Spinal cord (tissue), 10 donors: ENCODE measurements around the gene TSPAN32. TPM values are rescaled to one million over a fixed set of nuclear protein-coding genes. Genes with fewer than 3 reads are reported as not detected.
"Not testable (repeated sequence)": the region's sequence is repeated elsewhere in the genome, so short reads cannot be mapped to it uniquely, and the experiment has no call there.

Experiments
- DNase-seq, 6 donors: peaks; one replicate each; pipeline versions ENCODE4 v3.0.0 to v3.0.0-alpha.2; 2013 to 2015; ENCODE audit warnings: low spot score in 6 of 6, low read depth in 4 of 6
- H3K27ac ChIP-seq: one replicate; pipeline ENCODE4 v1.5.1; 2013; ENCODE audit warnings: low read depth, low read length, control low read depth
- H3K27me3 ChIP-seq: one replicate; pipeline ENCODE4 v1.6.1; 2013; ENCODE audit warnings: low read length; ENCODE audit not compliant: control insufficient read depth, insufficient read depth
- H3K36me3 ChIP-seq: one replicate; pipeline ENCODE4 v1.6.1; 2013; ENCODE audit warnings: low read length; ENCODE audit not compliant: control insufficient read depth, insufficient read depth
- H3K4me1 ChIP-seq: one replicate; pipeline ENCODE4 v1.6.1; 2013; ENCODE audit warnings: low read length; ENCODE audit not compliant: control insufficient read depth, insufficient read depth
- H3K4me3 ChIP-seq: one replicate; pipeline ENCODE4 v1.5.1; 2013; ENCODE audit warnings: low read depth, low read length, control low read depth
- H3K9me3 ChIP-seq: one replicate; pipeline ENCODE4 v1.6.1; 2013; ENCODE audit warnings: low read length; ENCODE audit not compliant: control insufficient read depth, insufficient read depth
- WGBS: methylation state at CpG from one replicate; pipeline ENCODE4 v1.1.5; 2013; ENCODE audit warnings: missing lambda C conversion rate; ENCODE audit not compliant: insufficient coverage; 5-methylcytosine and 5-hydroxymethylcytosine counted together
- polyA plus RNA-seq, 2 donors: library from polyadenylated mRNA; unstranded; fragments of 120-200 nt; gene quantifications; one replicate each; pipeline ENCODE4 v1.2.1, GENCODE V29; 2013; ENCODE audit not compliant: insufficient read length in 2 of 2
- total RNA-seq, 2 donors: library from RNA; depleted of rRNA in 1 of 2; stranded (reverse); fragments of 120-200 nt in 1 of 2; fragments of >200 nt in 1 of 2; gene quantifications; one replicate each; pipeline versions ENCODE4 v1.2.3 to v1.2.4, GENCODE V29; 2013 to 2014
- donor health status: healthy.

The TSPAN32 gene
- total and polyA plus RNA-seq, 4 donors = 0.90 to 2.8 (median 2.1) TPM

DNA sequence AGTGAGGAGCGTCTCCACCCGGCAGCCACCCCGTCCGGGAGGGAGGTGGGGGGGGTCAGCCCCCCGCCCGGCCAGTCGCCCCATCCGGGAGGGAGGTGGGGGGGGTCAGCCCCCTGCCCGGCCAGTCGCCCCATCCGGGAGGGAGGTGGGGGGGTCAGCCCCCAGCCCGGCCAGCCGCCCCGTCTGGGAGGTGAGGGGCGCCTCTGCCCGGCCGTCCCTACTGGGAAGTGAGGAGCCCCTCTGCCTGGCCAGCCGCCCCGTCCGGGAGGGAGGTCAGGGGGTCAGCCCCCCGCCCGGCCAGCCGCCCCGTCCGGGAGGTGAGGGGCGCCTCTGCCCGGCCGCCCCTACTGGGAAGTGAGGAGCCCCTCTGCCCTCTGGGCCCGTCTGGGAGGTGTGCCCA is 30.8 kb downstream of the TSPAN32 start:
- not testable (repeated sequence) for H3K36me3 ChIP-seq, H3K4me1 ChIP-seq, DNase-seq, H3K27me3 ChIP-seq, H3K4me3 ChIP-seq, H3K9me3 ChIP-seq, H3K27ac ChIP-seq
- WGBS = 100% methylated on average over 8 of the region's 29 CpGs

DNA sequence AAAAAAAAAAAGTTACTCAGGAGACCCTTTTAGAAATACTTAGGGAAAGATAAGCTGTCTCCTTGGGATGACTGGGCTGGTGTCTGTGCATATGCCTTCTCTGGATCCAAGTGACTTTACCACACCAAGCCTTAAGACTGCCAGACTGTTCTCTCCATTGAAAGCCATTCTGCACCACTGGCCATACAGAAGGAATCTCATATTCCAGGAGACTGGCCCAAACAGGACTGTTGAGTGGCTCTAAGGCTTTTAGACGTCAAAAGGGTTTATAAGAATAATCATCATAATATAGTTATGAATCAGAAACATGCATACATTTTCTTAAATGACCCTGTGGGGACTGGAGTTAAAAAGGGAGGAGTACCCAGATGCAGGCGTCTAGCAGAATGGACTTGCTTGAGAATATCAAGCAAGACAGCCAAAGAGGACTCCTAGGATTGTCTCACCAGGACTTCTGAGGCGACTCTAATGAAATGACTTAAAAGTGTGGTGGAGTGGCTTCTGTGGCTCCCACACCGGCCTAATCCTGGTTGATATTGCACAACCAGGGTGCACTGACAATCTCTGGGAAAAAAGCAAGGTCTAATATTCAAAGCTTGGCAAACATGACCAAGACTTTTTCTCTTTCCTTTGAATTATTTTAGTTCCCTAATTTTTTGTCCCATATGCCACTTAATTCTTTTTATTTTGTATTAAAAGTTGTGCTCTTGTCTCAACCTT is 31.8 kb downstream of the TSPAN32 start:
- H3K36me3 ChIP-seq, H3K9me3 ChIP-seq, H3K4me3 ChIP-seq, DNase-seq, H3K27ac ChIP-seq, H3K4me1 ChIP-seq, H3K27me3 ChIP-seq: not testable (repeated sequence)
- no CpG with 5 or more reads among the region's 4 CpGs for WGBS

DNA sequence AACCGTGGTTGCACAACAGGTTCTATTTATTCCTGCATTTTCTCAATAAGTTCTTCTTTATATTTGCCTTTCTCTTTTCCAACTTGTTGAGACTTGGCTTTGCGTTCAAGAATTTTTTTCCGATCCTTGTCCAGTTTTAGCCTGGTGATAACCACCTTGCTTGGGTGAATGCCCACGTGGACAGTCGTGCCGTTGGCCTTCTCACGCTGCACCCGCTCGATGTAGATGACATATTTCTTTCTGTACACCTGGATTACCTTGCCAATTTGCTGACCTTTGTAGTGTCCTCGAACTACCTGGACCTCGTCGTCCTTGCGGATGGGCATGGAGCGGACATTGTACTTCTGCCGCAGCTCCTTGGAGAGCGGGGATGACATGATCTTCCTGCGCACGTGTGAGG is 33.5 kb downstream of the TSPAN32 start:
- not testable (repeated sequence) for DNase-seq, H3K36me3 ChIP-seq, H3K9me3 ChIP-seq, H3K4me1 ChIP-seq, H3K4me3 ChIP-seq, H3K27ac ChIP-seq, H3K27me3 ChIP-seq
- WGBS = 91% methylated on average over 14 of the region's 18 CpGs

DNA sequence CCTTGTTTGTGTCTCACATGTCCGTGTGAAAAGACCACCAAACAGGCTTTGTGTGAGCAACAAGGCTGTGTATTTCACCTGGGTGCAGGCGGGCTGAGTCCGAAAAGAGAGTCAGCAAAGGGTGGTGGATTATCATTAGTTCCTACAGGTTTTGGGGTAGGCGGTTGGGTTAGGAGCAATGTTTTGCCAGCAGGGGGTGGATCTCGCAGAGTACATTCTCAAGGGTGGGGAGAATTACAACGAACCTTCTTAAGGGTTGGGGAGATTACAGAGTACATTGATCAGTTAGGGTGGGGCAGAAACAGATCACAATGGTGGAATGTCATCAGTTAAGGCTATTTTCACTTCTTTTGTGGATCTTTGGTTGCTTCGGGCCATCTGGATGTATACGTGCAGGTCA is 36.9 kb downstream of the TSPAN32 start:
- H3K9me3 ChIP-seq, H3K27me3 ChIP-seq, H3K4me3 ChIP-seq, H3K27ac ChIP-seq, H3K4me1 ChIP-seq, DNase-seq, H3K36me3 ChIP-seq: not testable (repeated sequence)
- 86% methylated on average over 6 of the region's 8 CpGs for WGBS

DNA sequence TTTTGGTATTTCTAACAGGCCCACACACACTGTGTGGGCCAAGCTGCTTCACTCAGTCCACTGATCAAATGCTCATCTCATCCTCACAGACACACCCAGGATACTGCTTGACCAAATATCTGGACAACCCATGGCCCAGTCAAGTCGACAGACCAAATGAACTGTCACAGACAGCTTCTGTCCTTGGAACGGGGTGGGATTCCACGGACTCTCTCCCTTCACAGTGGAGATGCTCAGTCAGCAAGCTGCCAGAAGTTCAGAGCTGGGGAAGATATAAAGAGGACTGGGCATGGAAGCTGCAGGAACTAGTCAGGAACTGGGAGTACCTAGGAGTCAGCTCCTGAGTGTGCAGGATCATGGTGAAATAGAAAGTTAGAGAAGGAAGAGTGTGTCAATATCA is 40.7 kb downstream of the TSPAN32 start:
- no peak for DNase-seq
- Histone ChIP-seq H3K27me3 (no peaks in the 10 kb centered on the region), H3K27ac (no peak overlapping the region), H3K4me1 (peaks cover 4% of the 10 kb centered on the region), H3K36me3 (no peaks in the 10 kb centered on the region), H3K9me3 (peaks cover 2% of the 10 kb centered on the region), H3K4me3 (no peak overlapping the region)
- 85% methylated on average over 3 of the region's 3 CpGs for WGBS

DNA sequence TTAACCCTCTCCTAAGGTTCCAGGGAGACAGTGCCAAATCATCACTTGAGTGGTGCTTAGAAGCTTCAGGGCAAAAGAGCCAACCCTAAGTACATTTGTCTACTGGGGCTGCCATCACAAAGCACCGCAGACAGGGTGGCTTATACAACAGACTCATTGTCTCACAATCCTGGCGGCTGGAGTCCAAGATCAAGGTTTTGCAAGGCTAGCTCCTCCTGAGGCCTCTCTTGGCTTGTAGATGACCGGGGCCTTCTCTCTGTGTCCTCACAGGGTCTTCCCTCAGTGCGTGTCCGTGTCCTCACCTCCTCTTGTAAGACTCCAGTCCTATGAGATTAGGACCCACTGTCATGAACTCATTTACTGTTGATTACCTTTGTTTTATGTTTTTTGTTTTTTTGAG is 41.2 kb downstream of the TSPAN32 start:
- no peaks in the 10 kb centered on the region for H3K36me3 ChIP-seq
- no peak overlapping the region for H3K4me3 ChIP-seq
- peaks cover 4% of the 10 kb centered on the region for H3K4me1 ChIP-seq
- DNase-seq = no peak
- H3K27ac ChIP-seq = no peak overlapping the region
- H3K27me3 ChIP-seq = no peaks in the 10 kb centered on the region
- 75% methylated on average over 3 of the region's 5 CpGs for WGBS
- H3K9me3 ChIP-seq = peaks cover 2% of the 10 kb centered on the region

DNA sequence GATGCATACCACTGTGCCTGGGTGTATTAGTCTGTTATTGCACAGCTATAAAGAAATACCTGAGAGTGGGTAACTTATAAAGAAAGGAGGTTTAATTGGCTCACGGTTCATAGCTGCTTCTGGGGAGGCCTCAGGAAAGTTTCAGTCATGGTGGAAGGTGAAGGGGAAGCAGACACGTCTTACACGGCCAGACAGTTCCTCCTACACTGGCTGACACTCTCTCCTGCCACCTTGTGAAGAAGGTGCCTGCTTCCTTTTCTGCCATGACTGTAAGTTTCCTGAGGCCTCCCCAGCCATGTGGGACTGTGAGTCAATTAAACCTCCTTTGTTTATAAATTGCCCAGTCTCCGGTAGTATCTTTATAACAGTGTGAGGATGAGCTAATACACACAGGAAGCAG is 41.7 kb downstream of the TSPAN32 start:
- Histone ChIP-seq H3K4me1 (peaks cover 4% of the 10 kb centered on the region), H3K4me3 (no peak overlapping the region), H3K27me3 (no peaks in the 10 kb centered on the region), H3K27ac (no peak overlapping the region), H3K9me3 (peaks cover 2% of the 10 kb centered on the region), H3K36me3 (no peaks in the 10 kb centered on the region)
- 100% methylated on average over 1 of the region's 4 CpGs for WGBS
- DNase-seq = no peak

DNA sequence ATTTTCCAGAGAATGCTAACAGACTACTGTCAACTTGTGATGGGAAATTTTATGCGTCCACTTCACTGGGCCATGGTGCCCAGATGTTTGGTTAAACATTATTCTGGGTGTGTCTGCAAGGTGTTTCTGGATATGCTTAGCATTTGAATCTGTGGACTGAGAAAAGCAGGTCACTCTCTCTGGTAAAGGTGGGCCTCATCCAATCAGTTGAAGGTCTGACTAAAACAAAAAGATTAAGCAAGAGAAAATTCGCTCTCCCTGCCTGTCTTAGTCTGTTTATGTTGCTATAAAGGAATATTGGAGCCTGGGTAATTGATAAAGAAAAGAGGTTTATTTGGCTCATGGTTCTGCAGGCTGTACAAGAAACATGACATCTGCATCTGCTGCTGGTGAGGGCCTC is 43.2 kb downstream of the TSPAN32 start:
- peaks cover 4% of the 10 kb centered on the region for H3K4me1 ChIP-seq
- no peak overlapping the region for H3K27ac ChIP-seq
- H3K27me3 ChIP-seq = no peaks in the 10 kb centered on the region
- no peak for DNase-seq
- H3K9me3 ChIP-seq = peaks cover 6% of the 10 kb centered on the region
- 100% methylated on average over 2 of the region's 2 CpGs for WGBS
- no peaks in the 10 kb centered on the region for H3K36me3 ChIP-seq
- H3K4me3 ChIP-seq = no peak overlapping the region

DNA sequence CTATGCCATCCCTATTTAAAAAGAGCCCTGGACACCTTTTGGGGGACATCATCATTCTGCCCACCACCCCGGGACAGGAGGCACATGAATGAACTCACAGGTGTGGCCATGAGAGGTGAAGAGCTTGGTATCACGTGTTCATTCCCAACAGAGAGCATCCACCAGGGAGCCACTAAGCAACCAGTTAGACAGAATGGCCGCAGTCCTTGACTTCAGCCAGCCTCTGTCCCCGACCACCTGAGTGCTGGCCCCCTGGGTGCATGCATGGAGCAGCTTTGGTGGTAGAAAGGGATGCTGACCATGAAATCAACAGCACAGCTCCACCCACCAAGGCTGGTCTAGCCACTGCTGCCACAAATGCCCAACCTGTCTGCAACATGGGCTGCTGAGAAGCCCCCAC is 44.2 kb downstream of the TSPAN32 start:
- H3K9me3 ChIP-seq = peaks cover 6% of the 10 kb centered on the region
- H3K36me3 ChIP-seq = no peaks in the 10 kb centered on the region
- H3K27me3 ChIP-seq = no peaks in the 10 kb centered on the region
- no peak overlapping the region for H3K4me3 ChIP-seq
- 93% methylated on average over 4 of the region's 4 CpGs for WGBS
- no peak for DNase-seq
- H3K27ac ChIP-seq = no peak overlapping the region
- peaks cover 4% of the 10 kb centered on the region for H3K4me1 ChIP-seq

DNA sequence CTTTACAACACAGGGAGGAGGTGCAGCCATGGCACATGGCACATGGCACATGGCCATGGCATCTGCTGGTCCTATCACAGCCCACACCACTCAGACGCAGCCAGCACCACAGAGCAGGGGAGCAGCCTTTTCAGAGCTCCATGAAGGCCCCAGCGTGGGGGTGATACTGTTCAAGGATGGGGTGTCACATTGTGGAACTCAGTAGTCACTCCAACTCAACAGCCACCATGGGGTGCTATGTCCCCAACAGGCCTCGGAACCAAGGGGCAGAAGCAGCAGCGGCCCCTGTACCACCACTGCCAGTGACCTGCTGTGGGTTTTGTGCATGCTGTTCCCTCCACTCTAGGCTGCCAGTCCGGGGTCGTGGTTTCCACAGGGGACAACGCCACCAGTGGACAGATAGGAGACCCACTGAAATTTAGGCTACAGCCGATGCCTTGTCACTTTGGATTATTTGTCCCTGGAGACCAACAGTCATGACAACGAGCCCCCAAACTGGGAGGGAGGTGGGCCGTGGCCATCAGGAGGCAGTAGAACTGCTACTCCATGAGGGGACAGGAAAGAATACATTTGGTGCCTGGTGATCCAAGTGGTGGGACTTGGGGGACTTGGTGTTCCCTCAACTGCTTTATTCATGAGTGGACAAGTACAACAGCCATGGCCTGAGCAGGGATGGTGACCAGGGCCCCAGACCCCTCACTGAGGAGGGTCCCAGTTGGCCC is 44.9 kb downstream of the TSPAN32 start:
- no peak for DNase-seq
- Histone ChIP-seq H3K27me3 (no peaks in the 10 kb centered on the region), H3K4me1 (peaks cover 4% of the 10 kb centered on the region), H3K27ac (no peak overlapping the region), H3K4me3 (no peak overlapping the region), H3K9me3 (peaks cover 6% of the 10 kb centered on the region), H3K36me3 (no peaks in the 10 kb centered on the region)
- WGBS = 86% methylated on average over 8 of the region's 10 CpGs
